OCI-LY1 (cell line): ENCODE results near the gene TMA7B.

Experiments
- H2AFZ ChIP-seq: fragments of 200-600 bp; sonication (generic), shearing (Covaris generic); 2 replicates; pipeline ENCODE4 v1.6.0; 2014; ENCODE audit warnings: antibody characterized with exemption, mild to moderate bottlenecking, low read length
- H3F3A ChIP-seq: fragments of 200-600 bp; sonication (generic), shearing (Covaris generic); 2 replicates; pipeline ENCODE4 v1.6.0; 2014; ENCODE audit warnings: mild to moderate bottlenecking, antibody characterized with exemption, low read length, moderate library complexity; ENCODE audit not compliant: insufficient read depth
- H3K27ac ChIP-seq: fragments of 200-600 bp; sonication (generic); 2 replicates; pipeline ENCODE4 v1.5.1; 2014; ENCODE audit warnings: low read length, mixed run types, mild to moderate bottlenecking, low read depth; ENCODE audit not compliant: poor library complexity, severe bottlenecking
- H3K27me3 ChIP-seq: fragments of 200-600 bp; sonication (generic); 2 replicates; pipeline ENCODE4 v1.6.0; 2014; ENCODE audit warnings: antibody characterized with exemption, mild to moderate bottlenecking, low read length, moderate library complexity; ENCODE audit not compliant: insufficient read depth
- H3K36me3 ChIP-seq: fragments of 200-600 bp; sonication (generic); 2 replicates; pipeline ENCODE4 v1.6.1; 2014; ENCODE audit warnings: mild to moderate bottlenecking, antibody characterized with exemption, low read length, moderate library complexity, mixed read lengths; ENCODE audit not compliant: insufficient read depth
- H3K4me1 ChIP-seq: fragments of 200-600 bp; sonication (generic); 2 replicates; pipeline ENCODE4 v1.5.1; 2014; ENCODE audit warnings: mild to moderate bottlenecking, low read length, moderate library complexity; ENCODE audit not compliant: insufficient read depth, severe bottlenecking
- H3K4me2 ChIP-seq: fragments of 200-600 bp; sonication (generic), shearing (Covaris generic); 2 replicates; pipeline ENCODE4 v1.6.1; 2014; ENCODE audit warnings: low read length
- H3K4me3 ChIP-seq: fragments of 200-600 bp; sonication (generic); 2 replicates; pipeline ENCODE4 v1.5.1; 2014; ENCODE audit warnings: low read length, low read depth, mild to moderate bottlenecking, mixed read lengths; ENCODE audit not compliant: poor library complexity, severe bottlenecking
- H3K79me2 ChIP-seq: fragments of 200-600 bp; shearing (Covaris generic); 2 replicates; pipeline ENCODE4 v1.6.1; 2016; ENCODE audit warnings: mixed run types, low read length, mixed read lengths; ENCODE audit not compliant: insufficient read depth
- H3K9ac ChIP-seq: fragments of 200-600 bp; sonication (generic), shearing (Covaris generic); 2 replicates; pipeline ENCODE4 v1.6.1; 2014; ENCODE audit warnings: mild to moderate bottlenecking, low read length, mixed read lengths
- H3K9me2 ChIP-seq: fragments of 200-600 bp; sonication (generic), shearing (Covaris generic); 2 replicates; pipeline ENCODE4 v1.6.1; 2014; ENCODE audit warnings: low read depth, mild to moderate bottlenecking, low read length, mixed read lengths
- H3K9me3 ChIP-seq: fragments of 200-600 bp; shearing (Covaris generic); 2 replicates; pipeline ENCODE4 v1.6.1; 2014; ENCODE audit warnings: low read length, mixed read lengths
- H4K20me1 ChIP-seq: fragments of 200-600 bp; sonication (generic), shearing (Covaris generic); 2 replicates; pipeline ENCODE4 v1.6.0; 2016; ENCODE audit warnings: mild to moderate bottlenecking, low read length; ENCODE audit not compliant: insufficient read depth
- CTCF ChIP-seq: fragments of 200-600 bp; sonication (generic), shearing (Covaris generic); IDR thresholded peaks from 2 replicates; pipeline ENCODE4 v1.5.1; 2017; ENCODE audit warnings: mild to moderate bottlenecking, antibody characterized with exemption, low read length, moderate library complexity, mixed read lengths
- EZH2 ChIP-seq: fragments of 200-600 bp; sonication (generic), shearing (Covaris generic); IDR thresholded peaks from 2 replicates; pipeline ENCODE4 v1.8.0; 2017; ENCODE audit warnings: borderline replicate concordance, mixed run types, mild to moderate bottlenecking, antibody characterized with exemption, low read length, moderate library complexity, mixed read lengths

The TMA7B gene

GRCh38 chr22:39935116-39935515, 25.1 kb upstream of the TMA7B start:
- no peak overlapping the region for H3K9ac ChIP-seq
- H3K27me3 ChIP-seq: no peaks in the 10 kb centered on the region; the same call in 1 of the 2 replicates
- no peaks in the 10 kb centered on the region for H3F3A ChIP-seq
- no peak overlapping the region for H3K27ac ChIP-seq
- no peaks in the 10 kb centered on the region for H3K79me2 ChIP-seq
- no peak overlapping the region for H3K4me2 ChIP-seq
- no peaks in the 10 kb centered on the region for H3K36me3 ChIP-seq
- no peak overlapping the region for H3K4me3 ChIP-seq
- H3K9me3 ChIP-seq: no peaks in the 10 kb centered on the region
- no peak for TF ChIP-seq EZH2
- no peak for TF ChIP-seq CTCF
- H3K4me1 ChIP-seq: no peaks in the 10 kb centered on the region
- no peaks in the 10 kb centered on the region for H4K20me1 ChIP-seq
- H3K9me2 ChIP-seq: no peaks in the 10 kb centered on the region
- no peak overlapping the region for H2AFZ ChIP-seq

- Histone ChIP-seq H3K4me3 (no peak overlapping the region), H2AFZ (no peak overlapping the region), H3K27ac (no peak overlapping the region), H4K20me1 (no peaks in the 10 kb centered on the region), H3K9me3 (no peaks in the 10 kb centered on the region), H3K36me3 (no peaks in the 10 kb centered on the region), H3F3A (no peaks in the 10 kb centered on the region), H3K9me2 (no peaks in the 10 kb centered on the region), H3K79me2 (no peaks in the 10 kb centered on the region), H3K9ac (no peak overlapping the region), H3K4me2 (no peak overlapping the region), H3K4me1 (no peaks in the 10 kb centered on the region), H3K27me3 (no peaks in the 10 kb centered on the region; the same call in 1 of the 2 replicates)
- TF ChIP-seq CTCF: no peak
- no peak for TF ChIP-seq EZH2
Observed at GRCh38 chr22:39935612-39936011, 24.6 kb upstream of the TMA7B start.

GRCh38 chr22:39936523-39937145, 23.6 kb upstream of the TMA7B start:
- Histone ChIP-seq H3K4me1 (no peaks in the 10 kb centered on the region), H4K20me1 (no peaks in the 10 kb centered on the region), H2AFZ (no peak overlapping the region), H3K79me2 (no peaks in the 10 kb centered on the region), H3K9me3 (no peaks in the 10 kb centered on the region), H3K4me3 (no peak overlapping the region), H3K36me3 (no peaks in the 10 kb centered on the region), H3K27me3 (no peaks in the 10 kb centered on the region; the same call in 1 of the 2 replicates), H3K9me2 (no peaks in the 10 kb centered on the region), H3K9ac (no peak overlapping the region), H3F3A (no peaks in the 10 kb centered on the region), H3K4me2 (no peak overlapping the region), H3K27ac (no peak overlapping the region)
- no peak for TF ChIP-seq CTCF
- TF ChIP-seq EZH2: no peak
